ENCODE data around the gene ETS1. TPM values are rescaled to one million over a fixed set of nuclear protein-coding genes. Genes with fewer than 3 reads are reported as not detected.

Gene ETS1
- total and polyA plus RNA-seq, 2 experiments from 2014 or later, result 1.7 to 10.2 TPM

DNA sequence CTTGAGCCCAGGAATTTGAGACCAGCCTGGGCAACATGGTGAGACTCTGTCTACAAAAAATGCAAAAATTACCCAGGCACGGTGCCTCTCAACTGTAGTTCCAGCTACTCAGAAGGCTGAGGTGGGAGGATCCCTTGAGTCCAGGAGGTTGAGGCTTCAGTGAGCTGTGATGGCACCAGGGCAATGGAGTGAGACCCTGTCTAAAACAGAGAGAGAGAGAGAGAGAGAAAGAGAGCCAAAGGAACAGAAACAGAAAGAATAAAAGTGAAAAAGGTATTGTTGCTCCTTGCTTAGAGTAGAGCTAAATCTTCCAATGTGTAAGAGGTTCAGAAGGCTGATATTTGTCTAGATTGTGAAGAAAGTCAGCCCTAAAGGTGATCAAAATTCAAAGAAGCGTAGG lies 8.9 kb upstream of the ETS1 start:
- Histone ChIP-seq H3K36me3 (no peaks in the 10 kb centered on the region), H3K4me1 (ENCODE audit: low read depth) (peaks cover 11% of the 10 kb centered on the region), H3K4me3 (no peak overlapping the region), H3K27ac (no peak overlapping the region), H3K27me3 (peaks cover 11% of the 10 kb centered on the region), H3K9me3 (ENCODE audit: low read depth) (no peaks in the 10 kb centered on the region)
- DNase-seq (ENCODE audit: low read depth in 1 of 2, low spot score in 1 of 2), result no peak
- TF ChIP-seq, protein P1, sequence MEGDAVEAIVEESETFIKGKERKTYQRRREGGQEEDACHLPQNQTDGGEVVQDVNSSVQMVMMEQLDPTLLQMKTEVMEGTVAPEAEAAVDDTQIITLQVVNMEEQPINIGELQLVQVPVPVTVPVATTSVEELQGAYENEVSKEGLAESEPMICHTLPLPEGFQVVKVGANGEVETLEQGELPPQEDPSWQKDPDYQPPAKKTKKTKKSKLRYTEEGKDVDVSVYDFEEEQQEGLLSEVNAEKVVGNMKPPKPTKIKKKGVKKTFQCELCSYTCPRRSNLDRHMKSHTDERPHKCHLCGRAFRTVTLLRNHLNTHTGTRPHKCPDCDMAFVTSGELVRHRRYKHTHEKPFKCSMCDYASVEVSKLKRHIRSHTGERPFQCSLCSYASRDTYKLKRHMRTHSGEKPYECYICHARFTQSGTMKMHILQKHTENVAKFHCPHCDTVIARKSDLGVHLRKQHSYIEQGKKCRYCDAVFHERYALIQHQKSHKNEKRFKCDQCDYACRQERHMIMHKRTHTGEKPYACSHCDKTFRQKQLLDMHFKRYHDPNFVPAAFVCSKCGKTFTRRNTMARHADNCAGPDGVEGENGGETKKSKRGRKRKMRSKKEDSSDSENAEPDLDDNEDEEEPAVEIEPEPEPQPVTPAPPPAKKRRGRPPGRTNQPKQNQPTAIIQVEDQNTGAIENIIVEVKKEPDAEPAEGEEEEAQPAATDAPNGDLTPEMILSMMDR (IDR thresholded peaks at IDR 0.05; ENCODE audit: low read depth, low read length), result no peak

DNA sequence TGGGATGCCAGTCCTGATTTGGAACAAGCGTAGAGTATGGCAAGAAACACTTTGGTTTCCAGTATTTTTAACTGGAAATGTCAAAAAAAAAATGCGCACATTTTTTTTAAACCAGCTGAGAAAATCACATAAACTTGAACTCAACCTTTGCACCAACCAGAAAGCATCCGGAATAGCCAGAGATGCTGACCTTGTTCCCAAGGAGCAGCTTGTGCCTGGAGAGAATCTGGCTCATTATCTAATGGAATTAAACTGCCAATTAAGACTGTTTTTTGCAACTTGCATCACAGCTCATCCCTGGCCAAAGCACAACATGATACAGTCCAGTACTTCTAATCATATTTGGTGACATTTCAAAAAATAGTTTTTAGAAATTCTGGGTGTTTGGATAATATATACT lies 8.4 kb upstream of the ETS1 start:
- Histone ChIP-seq H3K27me3 (peaks cover 16% of the 10 kb centered on the region), H3K27ac (no peak overlapping the region), H3K4me1 (ENCODE audit: low read depth) (peaks cover 11% of the 10 kb centered on the region), H3K9me3 (ENCODE audit: low read depth) (no peaks in the 10 kb centered on the region), H3K36me3 (no peaks in the 10 kb centered on the region), H3K4me3 (no peak overlapping the region)
- TF ChIP-seq, protein P1 (IDR thresholded peaks at IDR 0.05; ENCODE audit: low read depth, low read length), result no peak
- no peak for DNase-seq (ENCODE audit: low read depth in 1 of 2, low spot score in 1 of 2)

DNA sequence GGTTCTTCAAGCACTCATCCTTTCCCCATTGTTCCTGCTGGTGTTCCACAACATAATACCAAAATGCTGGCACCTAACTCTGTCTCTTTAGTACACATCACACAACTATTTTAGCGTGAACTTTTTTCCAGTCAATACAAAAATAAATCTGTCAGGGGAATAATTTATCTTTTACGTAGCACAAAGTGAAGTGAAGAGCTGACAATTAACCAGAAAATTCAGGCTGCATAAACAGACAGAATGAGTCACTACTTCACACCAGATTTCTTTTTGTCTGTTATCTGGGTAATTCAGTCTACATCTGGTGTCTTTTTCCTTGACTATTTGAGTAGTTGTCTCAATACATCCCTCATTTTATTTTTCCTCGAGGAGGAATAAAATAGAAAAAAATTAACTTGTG lies 7.9 kb upstream of the ETS1 start:
- Histone ChIP-seq H3K27me3 (peaks cover 19% of the 10 kb centered on the region), H3K36me3 (no peaks in the 10 kb centered on the region), H3K27ac (no peak overlapping the region), H3K4me3 (no peak overlapping the region), H3K9me3 (ENCODE audit: low read depth) (no peaks in the 10 kb centered on the region), H3K4me1 (ENCODE audit: low read depth) (peaks cover 11% of the 10 kb centered on the region)
- TF ChIP-seq, protein P1 (IDR thresholded peaks at IDR 0.05; ENCODE audit: low read depth, low read length), result no peak
- DNase-seq (ENCODE audit: low read depth in 1 of 2, low spot score in 1 of 2), result peak in 1 of 2 donors; percentile 45

DNA sequence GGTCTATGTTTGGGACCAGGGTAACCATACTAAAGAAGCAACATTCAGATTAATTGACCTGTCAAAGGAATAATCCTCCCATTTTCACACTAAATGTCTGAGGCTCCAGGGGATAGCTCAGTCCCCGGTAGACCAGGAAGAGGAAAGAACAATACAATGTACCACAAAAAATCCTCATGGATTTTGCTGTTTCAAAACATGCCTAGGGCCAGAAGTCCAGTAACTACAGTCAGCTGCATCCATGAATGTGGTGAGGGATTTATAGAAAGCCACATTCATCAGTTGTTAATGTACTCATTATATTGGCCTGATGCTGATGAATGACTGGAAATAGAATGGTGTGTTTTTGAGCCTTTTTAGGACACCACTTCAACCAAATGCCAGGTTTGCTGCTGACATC lies 6.9 kb upstream of the ETS1 start:
- TF ChIP-seq, protein P1 (IDR thresholded peaks at IDR 0.05; ENCODE audit: low read depth, low read length), result no peak
- Histone ChIP-seq H3K27me3 (peaks cover 19% of the 10 kb centered on the region), H3K27ac (no peak overlapping the region), H3K4me3 (no peak overlapping the region), H3K9me3 (ENCODE audit: low read depth) (no peaks in the 10 kb centered on the region), H3K36me3 (no peaks in the 10 kb centered on the region), H3K4me1 (ENCODE audit: low read depth) (peaks cover 11% of the 10 kb centered on the region)
- DNase-seq (ENCODE audit: low read depth in 1 of 2, low spot score in 1 of 2), result no peak

DNA sequence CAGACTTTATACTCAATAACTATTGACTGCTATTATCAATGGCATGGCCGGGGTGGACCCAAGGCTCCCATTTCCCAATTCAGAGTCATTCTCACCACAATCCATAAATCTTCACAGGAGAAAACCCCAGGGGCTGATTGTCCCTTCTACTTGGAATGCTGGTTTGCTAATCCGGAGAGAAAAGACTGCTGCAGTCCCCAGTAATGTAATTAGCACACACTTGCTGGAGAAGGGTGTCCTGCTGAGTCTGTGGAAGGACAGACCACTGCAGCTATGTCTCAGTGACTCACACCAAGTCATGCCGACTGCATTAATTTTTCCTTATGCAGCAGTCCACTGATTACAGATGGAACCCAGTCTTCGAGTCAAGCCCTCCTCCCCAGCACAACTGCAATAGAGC lies 5.9 kb upstream of the ETS1 start:
- DNase-seq (ENCODE audit: low read depth in 1 of 2, low spot score in 1 of 2), result no peak
- TF ChIP-seq, protein P1 (IDR thresholded peaks at IDR 0.05; ENCODE audit: low read depth, low read length), result no peak
- H3K4me3 ChIP-seq, result no peak overlapping the region
- H3K4me1 ChIP-seq (ENCODE audit: low read depth), result peaks cover 11% of the 10 kb centered on the region
- H3K27ac ChIP-seq, result no peak overlapping the region
- no peaks in the 10 kb centered on the region for H3K9me3 ChIP-seq (ENCODE audit: low read depth)
- H3K27me3 ChIP-seq, result peaks cover 28% of the 10 kb centered on the region
- H3K36me3 ChIP-seq, result no peaks in the 10 kb centered on the region

DNA sequence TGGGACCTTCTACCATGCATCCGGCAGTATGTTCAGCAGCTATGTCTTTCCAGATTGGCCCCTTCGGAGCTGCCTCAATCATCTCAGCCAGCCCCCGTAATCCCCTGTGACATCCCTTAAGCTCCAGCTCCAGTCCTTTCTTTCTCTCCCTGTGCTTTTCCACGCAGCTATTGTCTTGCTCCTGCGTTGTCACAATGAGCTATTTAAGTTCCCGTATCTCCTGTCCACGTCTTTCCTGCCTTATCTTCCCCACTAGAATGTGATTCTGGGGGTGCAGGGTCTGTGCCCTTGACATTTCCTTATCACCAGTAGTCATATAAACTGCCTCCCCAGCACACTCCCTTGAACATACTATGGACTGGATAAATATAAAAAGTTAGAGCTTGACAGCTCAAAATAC lies 5.1 kb upstream of the ETS1 start:
- Histone ChIP-seq H3K27me3 (peaks cover 36% of the 10 kb centered on the region), H3K9me3 (ENCODE audit: low read depth) (no peaks in the 10 kb centered on the region), H3K4me1 (ENCODE audit: low read depth) (peaks cover 11% of the 10 kb centered on the region), H3K4me3 (no peak overlapping the region), H3K36me3 (no peaks in the 10 kb centered on the region), H3K27ac (no peak overlapping the region)
- DNase-seq (ENCODE audit: low read depth in 1 of 2, low spot score in 1 of 2), result peak in 1 of 2 donors; percentile 11
- TF ChIP-seq, protein P1 (IDR thresholded peaks at IDR 0.05; ENCODE audit: low read depth, low read length), result no peak
